Peyer's patch (tissue), 4 donors: ENCODE data around the gene MRPL43. TPM values are rescaled to one million over a fixed set of nuclear protein-coding genes. Genes with fewer than 3 reads are reported as not detected.
A peak's percentile ranks its signal among the peaks of the same experiment; 100 is the strongest.

Experiments used
- DNase-seq, 3 donors: peaks; one replicate each; pipeline ENCODE4 v3.0.0-alpha.2; 2017 to 2019
- H3K27ac ChIP-seq, 4 donors: fragments of 200-600 bp; sonication (generic); one replicate each; pipeline ENCODE4 v1.5.1; 2016 to 2019
- H3K27me3 ChIP-seq, 2 donors: fragments of 200-600 bp; sonication (generic); one replicate each; pipeline ENCODE4 v1.5.1; 2019
- H3K36me3 ChIP-seq, 3 donors: fragments of 200-600 bp; sonication (generic); one replicate each; pipeline ENCODE4 v1.5.1; 2016 to 2019
- H3K4me1 ChIP-seq, 4 donors: fragments of 200-600 bp; sonication (generic); one replicate each; pipeline ENCODE4 v1.5.1; 2016 to 2019
- H3K4me3 ChIP-seq, 4 donors: fragments of 200-600 bp; sonication (generic); 1 replicate in 3 of 4; 2 replicates in 1 of 4; pipeline ENCODE4 v1.5.1; 2016 to 2019; ENCODE audit warnings: mild to moderate bottlenecking in 1 of 4
- H3K9me3 ChIP-seq, 4 donors: fragments of 200-600 bp; sonication (generic); one replicate each; pipeline ENCODE4 v1.5.1; 2016 to 2019; ENCODE audit warnings: mild to moderate bottlenecking in 1 of 4
- CTCF ChIP-seq, 6 experiments: fragments of 450-650 bp in 4 of 6; fragments of 200-600 bp in 2 of 6; sonication (generic) in 1 of 6; IDR thresholded peaks; one replicate each; pipeline ENCODE4 v1.5.1; 2017 to 2019; ENCODE audit warnings: antibody characterized with exemption in 6 of 6, mild to moderate bottlenecking in 3 of 6, moderate library complexity in 1 of 6
- POLR2A ChIP-seq, 2 donors: fragments of 450-650 bp; IDR thresholded peaks; one replicate each; pipeline ENCODE4 v1.5.1; 2017; ENCODE audit warnings: antibody characterized with exemption in 2 of 2, mild to moderate bottlenecking in 2 of 2, moderate library complexity in 2 of 2
- total RNA-seq, 4 donors: library from RNA; depleted of rRNA; stranded (reverse); fragments of >200 nt; gene quantifications; one replicate each; pipeline ENCODE4 v1.1.0, GENCODE V29; 2016

The MRPL43 gene
- total RNA-seq, 4 donors from 2014 or later: 40.5 to 85.5 (median 61.7) TPM

- peaks cover 0 to 9% (median 2%) of the 10 kb centered on the region in 4 donors for H3K4me1 ChIP-seq
- no peak overlapping the region for H3K4me3 ChIP-seq
- peaks cover 0 to 61% (median 0%) of the 10 kb centered on the region in 3 donors for H3K36me3 ChIP-seq
- no peaks in the 10 kb centered on the region for H3K9me3 ChIP-seq
- DNase-seq: no peak
- H3K27me3 ChIP-seq: no peaks in the 10 kb centered on the region
- no peak for TF ChIP-seq POLR2A (IDR thresholded peaks at IDR 0.05)
- no peak for TF ChIP-seq CTCF (IDR thresholded peaks at IDR 0.05)
- no peak overlapping the region for H3K27ac ChIP-seq
Observed at GRCh38 chr10:100981178-100981772, 6.0 kb downstream of the MRPL43 start.

- DNase-seq: peak in 2 of 3 donors; percentile 6 to 23
Observed at GRCh38 chr10:100980711-100981110, 6.6 kb downstream of the MRPL43 start.

GRCh38 chr10:100980311-100980710 is 7.0 kb downstream of the MRPL43 start:
- no peak for DNase-seq
- TF ChIP-seq CTCF (IDR thresholded peaks at IDR 0.05): no peak
- no peak for TF ChIP-seq POLR2A (IDR thresholded peaks at IDR 0.05)

More at GRCh38 chr10:100980711-100981110, 6.6 kb downstream of the MRPL43 start:
- peaks cover 0 to 61% (median 0%) of the 10 kb centered on the region in 3 donors for H3K36me3 ChIP-seq
- no peaks in the 10 kb centered on the region for H3K9me3 ChIP-seq
- H3K4me1 ChIP-seq: peaks cover 0 to 3% (median 0%) of the 10 kb centered on the region in 4 donors
- TF ChIP-seq CTCF (IDR thresholded peaks at IDR 0.05) (no peak), POLR2A (IDR thresholded peaks at IDR 0.05) (no peak)
- no peaks in the 10 kb centered on the region for H3K27me3 ChIP-seq
- H3K4me3 ChIP-seq: no peak overlapping the region
- H3K27ac ChIP-seq: no peak overlapping the region

GRCh38 chr10:100979791-100980272 is 7.5 kb downstream of the MRPL43 start:
- H3K4me3 ChIP-seq: no peak overlapping the region
- peaks cover 0 to 61% (median 0%) of the 10 kb centered on the region in 3 donors for H3K36me3 ChIP-seq
- no peak for DNase-seq
- H3K27me3 ChIP-seq: no peaks in the 10 kb centered on the region
- H3K4me1 ChIP-seq: no peaks in the 10 kb centered on the region
- TF ChIP-seq POLR2A (IDR thresholded peaks at IDR 0.05) (no peak), CTCF (IDR thresholded peaks at IDR 0.05) (no peak)
- H3K27ac ChIP-seq: no peak overlapping the region
- H3K9me3 ChIP-seq: no peaks in the 10 kb centered on the region

More at GRCh38 chr10:100980311-100980710, 7.0 kb downstream of the MRPL43 start:
- no peak overlapping the region for H3K27ac ChIP-seq
- H3K9me3 ChIP-seq: no peaks in the 10 kb centered on the region
- H3K27me3 ChIP-seq: no peaks in the 10 kb centered on the region
- no peak overlapping the region for H3K4me3 ChIP-seq
- H3K36me3 ChIP-seq: peaks cover 0 to 61% (median 0%) of the 10 kb centered on the region in 3 donors
- H3K4me1 ChIP-seq: no peaks in the 10 kb centered on the region

GRCh38 chr10:100978901-100979195 is 8.4 kb downstream of the MRPL43 start:
- peak in 1 of 3 donors; percentile 8 for DNase-seq
- Histone ChIP-seq H3K9me3 (no peaks in the 10 kb centered on the region), H3K27ac (no peak overlapping the region), H3K4me3 (no peak overlapping the region), H3K36me3 (peaks cover 0 to 63% (median 0%) of the 10 kb centered on the region in 3 donors), H3K27me3 (no peaks in the 10 kb centered on the region), H3K4me1 (no peaks in the 10 kb centered on the region)
- TF ChIP-seq CTCF (IDR thresholded peaks at IDR 0.05) (no peak), POLR2A (IDR thresholded peaks at IDR 0.05) (no peak)
